Measurements from ENCODE around the gene ORMDL1.
"Not testable (repeated sequence)": the region's sequence is repeated elsewhere in the genome, so short reads cannot be mapped to it uniquely, and the experiment has no call there.

The ORMDL1 gene

GRCh38 chr2:189770590-189771322, 13.4 kb downstream of the ORMDL1 start:
- DNase-seq (ENCODE audit: low read depth), result no peak

GRCh38 chr2:189763908-189764661, 20.1 kb downstream of the ORMDL1 start:
- no peak for DNase-seq (ENCODE audit: low read depth)

- DNase-seq (ENCODE audit: low read depth), result peak; percentile 80
Observed at GRCh38 chr2:189762551-189763298, 21.4 kb downstream of the ORMDL1 start, which contains the start of gene OSGEPL1. TSS of gene OSGEPL1 (minus strand) at chr2:189762792. CDS start at chr2:189761640, 1,152 bp downstream.

- no peak for DNase-seq (ENCODE audit: low read depth)
Observed at GRCh38 chr2:189762229-189762550, 21.9 kb downstream of the ORMDL1 start.

GRCh38 chr2:189760154-189760553, 24.0 kb downstream of the ORMDL1 start:
- DNase-seq (ENCODE audit: low read depth), result not testable (repeated sequence)

GRCh38 chr2:189756311-189756952, 27.7 kb downstream of the ORMDL1 start:
- no peak for DNase-seq (ENCODE audit: low read depth)

GRCh38 chr2:189751080-189751658, 33.0 kb downstream of the ORMDL1 start:
- DNase-seq (ENCODE audit: low read depth), result no peak

GRCh38 chr2:189729430-189729829, 54.7 kb downstream of the ORMDL1 start:
- no peak for DNase-seq (ENCODE audit: low read depth)

GRCh38 chr2:189726849-189727248, 57.3 kb downstream of the ORMDL1 start:
- DNase-seq (ENCODE audit: low read depth), result no peak

GRCh38 chr2:189726271-189726670, 57.9 kb downstream of the ORMDL1 start:
- no peak for DNase-seq (ENCODE audit: low read depth)

- no peak for DNase-seq (ENCODE audit: low read depth)
Observed at GRCh38 chr2:189723192-189723591, 60.9 kb downstream of the ORMDL1 start.
